Left lobe of liver (tissue), 2 donors: Measurements from ENCODE around the gene NELL1. TPM values are rescaled to one million over a fixed set of nuclear protein-coding genes. Genes with fewer than 3 reads are reported as not detected.
"Not testable (repeated sequence)": the region's sequence is repeated elsewhere in the genome, so short reads cannot be mapped to it uniquely, and the experiment has no call there.

Experiments
- ATAC-seq: fragments of 200-7000 bp; cut with Tn5 transposase; one replicate; pipeline ENCODE4 v1.9.1; 2020; ENCODE audit warnings: mild to moderate bottlenecking, moderate library complexity
- DNase-seq: peaks from one replicate; pipeline ENCODE4 v3.0.0-alpha.2; 2020; ENCODE audit warnings: low spot score
- total RNA-seq: library from RNA; stranded (reverse); gene quantifications from one replicate; pipeline ENCODE4 v1.2.1, GENCODE V29; 2021
- donor health status: DM: no; HTN: no; CAD: no; lungs with moderate emphysema.
- donor health status: DM: no; HTN: yes; CAD: no.

The NELL1 gene
- total RNA-seq, 1 donor from 2014 or later, result not detected

DNA sequence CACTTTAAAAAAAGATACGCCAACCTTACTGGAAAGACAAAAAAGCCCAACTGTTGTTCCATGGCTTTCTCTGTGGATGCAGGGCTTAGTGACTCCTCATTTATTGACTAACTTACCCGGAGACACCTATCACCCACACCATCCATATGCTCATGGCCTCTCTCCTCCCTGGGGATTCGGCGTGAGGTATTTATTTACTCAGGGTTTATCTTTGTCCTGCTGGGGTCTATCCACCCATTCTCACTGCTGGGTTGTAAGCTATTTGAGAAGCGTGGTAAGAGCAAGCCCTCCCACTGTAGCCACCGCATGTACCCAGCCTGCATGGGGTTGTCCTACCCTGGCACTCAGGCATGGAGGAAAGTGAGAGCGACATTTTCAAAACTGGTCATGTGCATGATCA lies 93.6 kb downstream of the NELL1 start:
- DNase-seq (no peak), ATAC-seq (no peak)

GRCh38 chr11:20770414-20770946 lies 101.1 kb downstream of the NELL1 start:
- DNase-seq, result no peak
- ATAC-seq, result no peak

DNA sequence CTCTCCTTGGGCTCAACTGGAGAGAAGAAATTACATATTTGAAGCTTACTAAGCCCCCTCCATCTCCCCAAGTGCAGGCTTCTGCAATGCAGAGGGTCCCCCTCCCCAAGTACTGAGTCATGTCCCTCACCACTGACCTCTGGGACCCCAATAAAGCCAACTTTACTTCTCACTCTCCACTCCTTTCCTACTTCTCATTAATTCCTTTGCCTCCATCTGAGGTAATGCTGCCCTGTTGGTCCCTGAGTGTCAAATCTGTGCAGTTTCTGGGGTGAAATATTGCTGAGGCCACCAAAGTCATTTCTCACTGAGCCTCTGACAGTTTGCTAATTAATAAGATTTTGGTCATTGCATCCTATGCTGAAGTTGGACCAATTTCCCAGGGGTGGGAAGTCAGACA lies 101.6 kb downstream of the NELL1 start:
- DNase-seq, result no peak
- no peak for ATAC-seq

DNA sequence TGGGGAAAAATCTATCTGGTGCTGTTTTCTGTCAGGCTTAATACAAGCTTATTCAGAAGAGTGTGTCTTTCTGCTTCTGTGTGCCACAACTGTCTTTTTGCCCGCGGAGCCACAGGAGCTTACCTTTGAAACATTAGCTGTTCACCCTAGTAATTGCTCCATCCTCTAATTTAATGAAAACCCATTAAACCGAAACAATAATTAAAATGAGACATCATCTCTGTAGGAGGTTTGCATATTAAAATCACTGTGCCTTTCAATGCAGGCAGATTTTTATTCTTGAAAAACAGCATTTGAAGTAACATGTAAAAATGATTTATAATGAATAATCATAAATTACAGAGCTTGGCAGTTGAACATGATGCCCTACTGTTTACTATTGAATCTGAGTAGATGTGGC lies 102.3 kb downstream of the NELL1 start:
- ATAC-seq (no peak), DNase-seq (no peak)

DNA sequence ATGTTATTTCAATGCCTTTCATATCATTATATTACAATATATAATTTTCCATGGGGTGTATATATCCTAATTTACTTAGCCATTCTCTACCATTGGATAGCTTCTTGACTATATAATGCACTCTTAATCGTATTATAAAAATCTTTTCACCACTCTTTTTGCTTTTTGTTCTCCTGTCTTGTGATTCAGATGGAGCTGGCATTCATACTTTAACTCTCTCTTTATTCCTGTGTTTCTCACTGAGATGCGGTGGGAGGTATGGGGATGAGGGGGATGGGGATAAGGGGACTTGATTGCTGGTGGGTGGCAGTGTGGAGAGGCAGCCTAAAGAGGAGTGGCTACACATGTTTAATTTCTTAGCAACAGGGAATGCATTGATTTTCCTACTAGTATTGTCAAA lies 105.9 kb downstream of the NELL1 start:
- no peak for ATAC-seq
- no peak for DNase-seq

DNA sequence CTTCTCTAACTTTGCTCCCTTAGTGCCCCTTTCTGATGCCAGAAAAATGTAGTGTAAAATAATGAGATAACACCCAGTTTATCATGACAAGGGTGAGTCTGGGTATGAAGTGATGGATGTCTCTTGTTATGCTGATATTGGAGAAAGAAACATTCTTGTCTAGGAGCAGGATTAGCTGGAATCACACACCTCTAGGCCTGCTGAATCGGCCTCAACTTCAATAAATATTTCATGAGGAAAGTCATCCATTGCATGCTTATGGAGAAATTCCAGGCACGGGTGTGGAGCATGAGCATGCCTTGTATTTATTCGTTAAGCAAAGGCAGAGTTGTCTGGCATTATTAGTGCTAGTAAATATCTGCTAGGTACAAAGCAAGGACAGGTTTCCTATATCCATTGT lies 113.4 kb downstream of the NELL1 start:
- DNase-seq (no peak), ATAC-seq (no peak)

- DNase-seq, result no peak
- ATAC-seq, result no peak
Observed at GRCh38 chr11:20783220-20783619, 113.8 kb downstream of the NELL1 start.

DNA sequence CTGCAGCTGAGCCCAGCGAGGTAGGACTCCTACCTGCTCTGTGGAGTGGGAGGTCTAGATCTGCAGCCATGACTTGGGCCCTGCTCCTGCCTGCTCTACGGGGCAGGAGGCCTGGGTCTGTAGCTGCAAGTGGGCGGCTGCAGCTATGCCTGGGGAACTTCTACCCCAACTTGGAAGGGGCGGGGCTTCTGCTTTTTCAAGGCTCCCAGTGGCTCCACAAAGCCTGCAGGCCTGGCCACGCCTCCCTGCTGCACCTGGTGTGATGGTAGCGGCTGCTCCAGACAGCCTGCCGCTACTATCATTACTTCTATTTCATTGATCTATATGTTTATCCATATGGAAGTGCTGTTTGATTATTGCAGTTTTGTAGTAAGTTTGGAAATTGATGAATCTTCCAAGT lies 121.2 kb downstream of the NELL1 start:
- DNase-seq (no peak), ATAC-seq (no peak)

DNA sequence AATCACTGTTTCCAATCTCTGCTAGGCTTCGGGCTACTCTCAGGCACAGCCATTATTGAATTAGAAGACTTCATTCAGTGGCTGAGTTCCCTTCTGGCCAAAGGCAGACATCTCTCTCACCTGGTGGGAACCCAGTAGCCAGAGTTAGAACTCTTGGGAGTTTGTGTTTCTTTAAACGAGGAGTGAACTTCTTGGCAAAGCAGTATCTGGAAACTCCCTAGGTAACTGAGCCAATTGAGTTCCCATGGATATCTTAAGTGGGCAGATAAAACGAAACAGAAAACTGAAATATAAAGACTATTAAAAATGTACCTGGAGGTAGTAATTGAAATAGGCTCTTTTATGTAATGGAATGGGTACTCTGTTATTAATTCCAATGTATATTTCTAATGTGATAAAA lies 125.6 kb downstream of the NELL1 start:
- no peak for DNase-seq
- no peak for ATAC-seq

DNA sequence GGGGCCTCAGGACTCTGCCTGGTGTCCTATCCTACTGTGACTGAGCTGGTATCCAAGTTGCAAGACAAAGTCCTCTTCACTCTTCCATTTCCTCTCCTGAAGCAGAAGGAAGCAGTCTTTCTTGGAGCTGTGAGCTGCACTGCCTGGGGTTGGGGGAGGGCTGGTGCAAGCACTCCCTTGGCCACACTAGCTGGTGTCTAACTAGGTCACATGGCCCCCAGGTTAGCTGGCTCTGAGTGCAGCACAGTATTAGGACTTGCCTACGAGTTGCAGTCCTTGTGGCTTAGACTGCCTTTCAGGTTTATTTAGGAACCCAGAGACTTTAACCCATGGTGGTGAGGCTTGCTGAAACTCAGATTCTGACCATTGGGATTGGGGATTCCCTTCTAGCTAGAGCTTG lies 138.9 kb downstream of the NELL1 start:
- DNase-seq (no peak), ATAC-seq (no peak)

DNA sequence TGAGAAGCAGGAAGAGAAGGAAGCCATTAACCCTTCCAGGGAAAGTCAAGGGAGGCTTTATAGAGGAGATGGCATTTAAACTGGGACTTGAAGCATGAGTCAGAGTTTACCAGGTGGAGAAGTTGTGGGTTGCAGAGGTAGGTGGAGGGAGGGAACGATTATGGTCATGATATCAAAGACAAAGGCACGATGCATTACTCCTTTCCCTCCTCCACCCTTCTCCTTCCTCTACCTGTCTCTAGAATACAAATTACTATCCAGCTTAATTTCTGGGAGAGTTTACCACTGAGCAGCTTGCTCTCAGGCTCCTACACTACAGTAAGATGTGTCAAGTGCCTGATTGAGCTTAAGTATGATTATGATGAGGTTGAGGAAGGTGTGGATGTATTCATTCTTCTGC lies 151.7 kb downstream of the NELL1 start:
- DNase-seq (no peak), ATAC-seq (no peak)

DNA sequence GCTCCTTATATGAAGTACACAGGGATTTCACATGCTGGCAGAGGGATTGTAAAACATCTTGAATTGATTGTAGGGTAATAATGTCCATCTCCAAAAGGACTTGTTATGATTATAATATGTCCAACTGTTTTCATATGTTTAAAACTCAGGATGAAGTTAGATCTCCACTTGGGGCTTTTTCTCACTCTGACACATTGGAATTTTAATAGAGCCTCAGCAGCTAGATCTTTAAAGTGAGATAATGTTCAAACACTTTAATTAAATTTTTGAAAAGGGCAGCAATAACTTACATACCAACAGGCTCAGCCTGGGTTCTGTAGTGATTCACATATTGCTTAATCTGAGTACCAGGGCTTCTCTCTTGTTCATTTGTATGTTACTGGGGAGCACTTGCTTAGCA lies 152.1 kb downstream of the NELL1 start:
- DNase-seq (no peak), ATAC-seq (no peak)

GRCh38 chr11:20824773-20825172 lies 155.4 kb downstream of the NELL1 start:
- ATAC-seq (no peak), DNase-seq (no peak)

GRCh38 chr11:20835561-20835960 lies 166.2 kb downstream of the NELL1 start:
- DNase-seq (no peak), ATAC-seq (no peak)

DNA sequence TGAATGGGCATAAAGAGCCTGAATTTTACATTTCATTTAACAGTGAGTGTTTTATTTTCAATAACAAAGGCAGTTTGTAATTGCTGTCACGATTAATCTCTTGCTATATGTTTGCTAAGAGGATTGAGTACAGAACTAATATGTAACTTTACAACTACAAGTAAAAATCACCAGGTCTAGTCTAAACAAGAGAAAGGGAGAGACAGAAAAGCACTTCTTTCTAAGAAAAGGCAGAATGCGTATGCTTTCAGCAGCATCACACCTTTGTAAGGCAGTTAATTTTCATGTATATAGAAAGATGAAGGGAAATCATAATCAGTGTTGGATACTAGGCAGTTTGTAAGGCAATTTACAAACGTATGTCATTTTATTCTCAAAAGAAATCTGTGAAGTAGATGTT lies 169.8 kb downstream of the NELL1 start:
- DNase-seq (no peak), ATAC-seq (no peak)

- DNase-seq, result no peak
Observed at GRCh38 chr11:20840341-20840740, 171.0 kb downstream of the NELL1 start.

DNA sequence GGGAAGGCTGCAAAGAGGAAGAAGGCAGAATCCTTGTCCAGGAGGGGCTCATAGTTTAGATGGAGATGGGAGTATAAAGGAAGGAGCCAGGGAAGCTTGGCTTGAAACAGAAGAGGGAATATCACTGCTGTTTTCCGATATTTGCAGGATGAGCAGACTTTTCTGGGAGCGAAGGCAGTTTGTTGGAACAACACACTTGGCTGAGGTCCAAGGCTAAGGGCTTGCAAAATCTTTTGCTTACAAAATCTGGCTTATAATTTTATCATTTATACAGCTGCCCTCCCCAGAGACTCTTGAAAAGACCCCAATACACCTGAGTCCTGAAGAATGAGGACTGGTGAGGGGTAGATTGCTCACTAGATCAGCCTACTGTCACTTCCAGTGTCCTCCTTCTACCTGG lies 174.8 kb downstream of the NELL1 start:
- DNase-seq, result no peak
- ATAC-seq, result no peak

More at GRCh38 chr11:20840341-20840740, 171.0 kb downstream of the NELL1 start:
- ATAC-seq, result no peak

DNA sequence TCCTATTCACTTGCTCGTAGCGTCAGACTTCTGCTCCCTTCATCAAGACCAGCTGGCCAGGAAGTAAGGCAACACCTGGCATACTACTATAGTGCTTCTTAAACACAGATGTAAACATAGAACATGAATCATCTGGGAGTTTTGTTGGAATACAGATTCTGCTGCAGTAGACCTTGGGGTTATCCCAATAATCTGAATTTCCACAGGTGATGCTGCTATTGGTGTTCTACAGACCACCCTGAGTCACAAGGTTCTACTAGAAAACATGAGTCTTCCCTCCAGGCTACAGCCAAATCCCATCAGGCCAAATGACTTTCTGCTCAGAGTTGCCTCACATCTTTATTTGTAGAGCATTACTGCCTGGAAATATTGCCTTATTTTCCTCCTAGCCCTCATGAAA lies 175.2 kb downstream of the NELL1 start:
- DNase-seq (no peak), ATAC-seq (no peak)

DNA sequence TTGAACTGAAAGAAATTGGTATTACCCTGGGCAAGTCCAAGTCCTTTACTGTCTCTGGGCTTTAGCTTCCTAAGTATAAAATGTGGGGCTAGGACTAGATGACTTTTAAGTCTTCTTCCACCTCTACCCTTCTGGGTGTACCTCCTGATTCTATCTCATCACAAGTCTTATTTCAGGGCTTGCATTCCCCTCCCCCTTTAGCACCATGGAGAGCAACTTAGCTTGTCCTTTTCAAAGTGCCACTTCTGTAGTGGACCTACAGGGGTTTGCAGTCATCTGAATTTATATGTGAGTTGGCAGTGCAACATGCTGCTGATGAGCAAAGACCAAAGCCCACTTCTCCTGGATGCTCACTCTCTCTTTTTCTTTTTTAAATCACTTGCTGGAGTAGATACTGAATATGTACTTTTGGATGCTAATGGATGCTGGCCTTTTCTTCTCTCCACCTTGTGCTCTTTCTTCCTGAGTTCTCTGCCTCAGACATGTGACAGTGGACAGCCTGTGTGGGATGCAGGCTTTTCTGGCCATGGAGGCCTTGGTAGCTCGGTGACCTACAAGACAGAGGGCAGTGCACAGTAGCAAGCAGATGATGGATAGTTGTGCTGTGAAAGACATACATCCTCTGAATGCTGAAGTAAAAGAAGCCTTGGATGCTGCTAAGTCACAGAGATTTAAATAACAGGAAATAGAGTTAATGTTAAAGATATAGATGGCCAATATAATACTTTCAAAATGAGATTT lies 185.0 kb downstream of the NELL1 start:
- no peak for DNase-seq
- ATAC-seq, result no peak

- no peak for DNase-seq
Observed at GRCh38 chr11:20861322-20861721, 191.9 kb downstream of the NELL1 start.

DNA sequence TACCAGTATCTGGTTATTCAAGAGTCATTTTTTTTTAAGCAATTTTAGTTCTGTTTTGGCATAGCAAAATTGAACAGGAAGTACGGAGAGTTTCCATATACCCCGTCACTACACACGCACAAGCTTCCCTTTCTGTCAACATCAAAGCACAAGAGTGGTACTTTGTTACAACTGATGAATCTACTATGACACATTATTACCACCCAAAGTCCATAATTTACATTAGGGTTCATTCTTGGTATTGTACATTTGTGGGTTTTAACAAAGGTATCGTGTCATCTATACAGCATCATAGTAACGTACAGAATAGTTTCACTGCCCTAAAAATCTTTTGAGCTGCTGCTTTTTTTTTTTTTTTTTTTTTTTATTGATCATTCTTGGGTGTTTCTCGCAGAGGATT lies 192.9 kb downstream of the NELL1 start:
- ATAC-seq, DNase-seq: not testable (repeated sequence)

More at GRCh38 chr11:20861322-20861721, 191.9 kb downstream of the NELL1 start:
- no peak for ATAC-seq

DNA sequence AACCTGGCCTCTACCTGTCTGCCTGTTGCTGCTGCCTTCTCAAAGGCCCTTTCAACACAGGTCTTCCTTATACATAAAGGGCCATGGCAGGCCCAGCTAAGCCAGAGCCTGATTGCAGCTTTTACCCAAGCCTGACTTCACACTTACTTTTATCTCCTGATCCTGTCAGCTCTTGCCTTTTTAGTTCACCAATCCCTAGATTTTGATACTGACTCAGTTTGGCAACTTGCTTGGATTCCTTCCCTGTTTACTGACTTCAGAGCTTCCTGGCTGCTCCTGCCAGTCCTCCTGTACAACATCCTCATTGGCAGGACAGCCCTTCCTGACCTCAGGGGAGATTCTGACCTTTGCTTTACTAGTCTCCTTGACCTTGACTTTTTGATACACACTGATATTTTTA lies 195.2 kb downstream of the NELL1 start:
- DNase-seq (no peak), ATAC-seq (no peak)

DNA sequence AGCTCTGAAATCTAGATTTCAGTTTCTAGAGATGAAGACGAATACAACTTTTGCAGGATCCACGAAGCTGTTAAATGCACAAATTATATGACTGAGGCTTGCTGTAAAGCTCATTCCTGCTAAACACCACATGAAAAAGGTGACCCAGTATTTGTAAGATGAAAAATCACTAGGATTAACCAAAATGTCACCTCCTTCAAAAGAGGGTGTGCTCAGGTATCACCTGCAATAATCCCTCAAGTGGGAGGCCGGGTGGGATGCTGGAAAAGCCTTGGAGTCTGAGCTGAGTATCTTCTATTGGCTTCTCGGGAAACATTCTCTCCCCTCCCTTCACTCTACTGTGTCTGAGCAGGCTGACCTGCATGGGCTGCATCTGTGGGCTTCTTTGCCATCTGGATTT lies 195.8 kb downstream of the NELL1 start:
- no peak for DNase-seq
- no peak for ATAC-seq
